ENCODE results near the gene TNFRSF19. TPM values are rescaled to one million over a fixed set of nuclear protein-coding genes. Genes with fewer than 3 reads are reported as not detected.

The TNFRSF19 gene
- total RNA-seq, 1 donor from 2014 or later, result 0.85 TPM

DNA sequence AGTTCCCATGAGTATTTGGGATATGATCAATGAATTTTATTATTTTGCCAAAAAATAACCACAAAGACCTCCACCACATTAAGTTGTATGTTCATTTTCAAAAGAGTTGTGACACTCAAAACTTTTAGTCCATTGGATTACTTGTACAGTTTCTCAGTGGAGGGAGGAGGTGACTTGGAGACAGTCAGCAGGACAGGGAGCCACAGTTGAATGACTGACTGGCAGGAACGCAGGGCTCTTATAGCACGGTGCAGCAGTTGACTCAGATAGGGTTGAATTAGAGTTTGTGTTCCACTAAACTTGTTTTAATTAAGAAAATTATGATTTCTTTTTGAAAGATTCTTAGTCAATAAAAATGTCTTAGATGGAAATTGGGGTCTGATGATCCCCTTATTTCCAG, 42.5 kb downstream of the TNFRSF19 start:
- TF ChIP-seq, protein P1, sequence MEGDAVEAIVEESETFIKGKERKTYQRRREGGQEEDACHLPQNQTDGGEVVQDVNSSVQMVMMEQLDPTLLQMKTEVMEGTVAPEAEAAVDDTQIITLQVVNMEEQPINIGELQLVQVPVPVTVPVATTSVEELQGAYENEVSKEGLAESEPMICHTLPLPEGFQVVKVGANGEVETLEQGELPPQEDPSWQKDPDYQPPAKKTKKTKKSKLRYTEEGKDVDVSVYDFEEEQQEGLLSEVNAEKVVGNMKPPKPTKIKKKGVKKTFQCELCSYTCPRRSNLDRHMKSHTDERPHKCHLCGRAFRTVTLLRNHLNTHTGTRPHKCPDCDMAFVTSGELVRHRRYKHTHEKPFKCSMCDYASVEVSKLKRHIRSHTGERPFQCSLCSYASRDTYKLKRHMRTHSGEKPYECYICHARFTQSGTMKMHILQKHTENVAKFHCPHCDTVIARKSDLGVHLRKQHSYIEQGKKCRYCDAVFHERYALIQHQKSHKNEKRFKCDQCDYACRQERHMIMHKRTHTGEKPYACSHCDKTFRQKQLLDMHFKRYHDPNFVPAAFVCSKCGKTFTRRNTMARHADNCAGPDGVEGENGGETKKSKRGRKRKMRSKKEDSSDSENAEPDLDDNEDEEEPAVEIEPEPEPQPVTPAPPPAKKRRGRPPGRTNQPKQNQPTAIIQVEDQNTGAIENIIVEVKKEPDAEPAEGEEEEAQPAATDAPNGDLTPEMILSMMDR (IDR thresholded peaks at IDR 0.05), result no peak
- intact Hi-C loops (cut with DNase I), result loop anchor here (10.0 kb wide), 1 partner anchor 88 kb away; no protein-coding TSS in a partner anchor
- no peaks in the 10 kb centered on the region for H3K9me3 ChIP-seq

DNA sequence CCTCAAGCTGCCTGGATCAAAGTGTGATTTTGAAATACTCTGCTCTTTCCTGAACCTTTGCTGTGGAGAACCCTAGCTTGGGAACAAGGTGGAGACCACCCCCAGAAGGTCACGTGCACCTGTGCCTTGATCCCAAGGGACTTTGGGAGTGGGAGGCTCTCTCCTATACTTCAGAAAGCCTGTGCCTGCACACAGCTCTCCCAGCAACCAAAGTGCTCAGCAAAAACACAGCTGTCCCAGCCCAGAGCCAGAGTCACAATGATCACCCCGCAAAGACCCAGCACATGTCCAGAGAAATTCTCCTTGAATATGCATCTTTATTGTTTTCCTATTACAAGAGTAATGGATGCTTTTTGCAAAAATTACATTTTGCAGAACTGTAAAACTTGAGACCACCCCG, 43.4 kb downstream of the TNFRSF19 start:
- TF ChIP-seq, protein P1 (IDR thresholded peaks at IDR 0.05), result no peak
- no peaks in the 10 kb centered on the region for H3K36me3 ChIP-seq
- no peak for DNase-seq (ENCODE audit: low spot score in 2 of 2)
- H3K27ac ChIP-seq, result no peak overlapping the region
- no peaks in the 10 kb centered on the region for H3K9me3 ChIP-seq
- intact Hi-C loops (cut with DNase I), result loop anchor here (10.0 kb wide), 1 partner anchor 89 kb away; no protein-coding TSS in a partner anchor
- H3K4me3 ChIP-seq, result no peak overlapping the region
- H3K27me3 ChIP-seq, result no peaks in the 10 kb centered on the region
- no peaks in the 10 kb centered on the region for H3K4me1 ChIP-seq

More for the DNA sequence above, 42.5 kb downstream of the TNFRSF19 start:
- H3K4me3 ChIP-seq, result no peak overlapping the region
- H3K27ac ChIP-seq, result no peak overlapping the region
- DNase-seq (ENCODE audit: low spot score in 2 of 2), result no peak
- H3K36me3 ChIP-seq, result no peaks in the 10 kb centered on the region
- H3K27me3 ChIP-seq, result no peaks in the 10 kb centered on the region
- no peaks in the 10 kb centered on the region for H3K4me1 ChIP-seq

DNA sequence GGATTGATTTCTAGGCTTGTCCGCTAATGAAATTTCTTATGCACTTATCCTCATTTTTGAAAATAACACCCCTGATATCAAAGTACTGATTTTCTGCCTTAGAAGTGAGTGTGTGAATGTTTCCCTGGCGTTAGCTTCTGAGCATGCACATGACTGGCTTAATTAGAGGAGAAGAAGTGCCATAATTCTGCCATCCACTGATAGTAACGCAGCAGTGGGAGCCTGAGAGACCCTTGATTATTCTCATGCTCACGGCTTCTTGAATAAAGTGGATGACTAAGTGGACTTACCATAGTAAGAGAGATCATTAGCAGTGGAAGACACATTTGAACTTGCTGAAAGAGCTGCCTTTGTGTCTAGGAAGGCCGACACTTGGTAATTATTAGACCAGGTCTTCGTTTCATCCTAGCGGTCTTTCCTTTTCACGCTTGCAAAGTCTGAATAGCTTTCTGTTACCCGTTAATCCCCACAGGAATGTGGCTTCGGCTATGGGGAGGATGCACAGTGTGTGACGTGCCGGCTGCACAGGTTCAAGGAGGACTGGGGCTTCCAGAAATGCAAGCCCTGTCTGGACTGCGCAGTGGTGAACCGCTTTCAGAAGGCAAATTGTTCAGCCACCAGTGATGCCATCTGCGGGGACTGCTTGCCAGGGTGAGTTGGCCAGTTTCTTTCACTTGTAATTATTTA, 45.3 kb downstream of the TNFRSF19 start:
- Histone ChIP-seq H3K27ac (no peak overlapping the region), H3K4me3 (no peak overlapping the region), H3K27me3 (no peaks in the 10 kb centered on the region), H3K36me3 (no peaks in the 10 kb centered on the region), H3K9me3 (no peaks in the 10 kb centered on the region), H3K4me1 (no peaks in the 10 kb centered on the region)
- DNase-seq (ENCODE audit: low spot score in 2 of 2), result no peak
- intact Hi-C loops (cut with DNase I), result loop anchor here (10.0 kb wide), 1 partner anchor 91 kb away; no protein-coding TSS in a partner anchor
- TF ChIP-seq, protein P1 (IDR thresholded peaks at IDR 0.05), result no peak

DNA sequence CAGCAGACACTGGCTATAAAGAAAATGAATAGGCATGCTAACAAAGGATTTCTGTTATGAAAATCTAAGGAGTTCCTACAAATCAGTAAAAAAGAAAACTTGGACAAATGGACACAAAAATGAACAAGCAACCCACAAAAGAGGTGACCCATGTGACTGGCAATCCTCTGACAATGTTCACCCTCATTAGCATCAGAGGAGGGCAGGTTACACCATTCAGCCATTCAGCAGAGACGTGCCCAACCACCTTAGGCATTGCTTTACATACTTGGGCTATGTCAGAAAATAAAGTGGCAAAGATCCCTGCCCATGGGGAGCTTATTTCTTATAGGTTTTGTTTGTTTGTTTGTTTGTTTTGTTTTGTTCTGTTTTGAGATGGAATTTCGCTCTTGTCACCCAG, 46.0 kb downstream of the TNFRSF19 start:
- TF ChIP-seq, protein P1 (IDR thresholded peaks at IDR 0.05), result no peak
- Histone ChIP-seq H3K27me3 (no peaks in the 10 kb centered on the region), H3K27ac (no peak overlapping the region), H3K36me3 (no peaks in the 10 kb centered on the region), H3K4me1 (no peaks in the 10 kb centered on the region), H3K9me3 (no peaks in the 10 kb centered on the region), H3K4me3 (no peak overlapping the region)
- no peak for DNase-seq (ENCODE audit: low spot score in 2 of 2)
- intact Hi-C loops (cut with DNase I), result loop anchor here (10.0 kb wide), 1 partner anchor 91 kb away; no protein-coding TSS in a partner anchor

DNA sequence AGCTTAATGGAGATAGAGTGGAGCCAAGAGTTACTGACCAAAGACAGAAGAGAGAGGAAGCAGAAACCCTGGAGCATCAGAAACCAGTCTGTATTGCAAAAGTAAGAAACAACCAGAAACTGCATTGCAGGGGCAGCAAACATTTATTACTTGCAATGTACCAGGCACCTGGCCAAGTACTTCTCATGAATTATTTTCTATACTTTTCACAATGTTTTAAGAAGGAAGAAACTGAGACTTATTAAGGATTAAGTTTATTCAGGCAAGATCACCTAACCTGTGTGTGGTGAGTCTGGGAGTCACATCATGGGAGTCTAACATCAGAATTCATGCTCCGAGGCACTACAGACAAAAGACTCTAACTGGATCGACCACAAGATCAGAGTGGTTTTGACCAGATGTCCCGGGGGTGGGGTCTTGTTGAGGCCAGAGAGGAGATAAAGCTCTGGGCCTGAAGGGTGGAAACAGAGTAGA, 47.4 kb downstream of the TNFRSF19 start:
- intact Hi-C loops (cut with DNase I), result loop anchor here (10.0 kb wide), 1 partner anchor 93 kb away; no protein-coding TSS in a partner anchor
- TF ChIP-seq, protein P1 (IDR thresholded peaks at IDR 0.05), result no peak
- H3K27me3 ChIP-seq, result no peaks in the 10 kb centered on the region

More for the DNA sequence above, 47.4 kb downstream of the TNFRSF19 start:
- H3K27ac ChIP-seq, result no peak overlapping the region
- no peaks in the 10 kb centered on the region for H3K36me3 ChIP-seq
- no peaks in the 10 kb centered on the region for H3K4me1 ChIP-seq
- DNase-seq (ENCODE audit: low spot score in 2 of 2), result no peak
- H3K4me3 ChIP-seq, result no peak overlapping the region
- no peaks in the 10 kb centered on the region for H3K9me3 ChIP-seq
